GM12892 (cell line): ENCODE results near the gene TAF11L6.

ENCODE experiments used
- POLR2A ChIP-seq: IDR thresholded peaks from 2 replicates; pipeline ENCODE4 v1.6.1; 2011; ENCODE audit warnings: low read depth, low read length, control low read depth
- TAF1 ChIP-seq: IDR thresholded peaks from 2 replicates; pipeline ENCODE4 v1.6.1; 2011; ENCODE audit warnings: low read depth, mild to moderate bottlenecking, control low read depth, low read length, borderline replicate concordance

DNA sequence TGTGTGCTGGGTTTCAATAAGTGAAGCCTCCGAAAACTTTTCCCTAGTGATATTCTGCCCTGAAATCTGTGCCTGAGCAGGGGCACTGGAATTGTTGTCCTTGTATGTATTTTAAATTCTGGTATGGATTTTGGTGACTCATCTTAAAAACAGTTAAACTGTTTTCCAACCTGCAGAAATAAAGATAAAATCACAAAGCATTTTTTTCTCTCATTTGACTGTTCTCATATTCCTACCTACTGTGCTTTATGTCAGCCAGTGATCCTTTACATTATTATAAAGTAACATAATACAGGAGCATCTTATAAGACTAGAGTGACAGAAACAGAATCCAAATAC lies 41.3 kb upstream of the TAF11L6 start:
- no peak for TF ChIP-seq POLR2A
- TF ChIP-seq TAF1 = no peak
